HCT116 (cell line): ENCODE measurements around the gene TOMM22. TPM values are rescaled to one million over a fixed set of nuclear protein-coding genes. Genes with fewer than 3 reads are reported as not detected.

Source experiments
- ATAC-seq: fragments of 200-7000 bp; cut with Tn5 transposase; 2 replicates; pipeline ENCODE4 v1.9.1; 2020; ENCODE audit warnings: mild to moderate bottlenecking, moderate library complexity
- BruUV-seq: library from RNA; stranded (reverse); fragments of 400-500 nt; replicated peaks from 2 replicates; lab custom pipeline; 2021; lab: Mats Ljungman, UMichigan
- CTCF ChIA-PET: fragments of 300-600 bp; sonication (Branson Sonifier 250); formaldehyde crosslinking; loops from one replicate; lab custom pipeline; 2021; ENCODE audit warnings: antibody characterized with exemption; lab: Charles Lee
- POLR2A ChIA-PET: fragments of 300-600, 350-600 bp; sonication (Branson Sonifier 250); formaldehyde crosslinking; loops from one replicate; lab custom pipeline; 2021; ENCODE audit warnings: antibody characterized with exemption; lab: Charles Lee
- RAD21 ChIA-PET, 2 experiments: fragments of 300-600 bp; sonication (Branson Sonifier 250); formaldehyde crosslinking; loops; one replicate each; lab custom pipeline; 2023; ENCODE audit warnings: low total read pairs in 2 of 2; ENCODE audit not compliant: uncharacterized antibody in 2 of 2, unreplicated experiment in 2 of 2, low non-redundant PET in 1 of 2; lab: Charles Lee
- DNase-seq: peaks from one replicate; pipeline ENCODE4 v3.0.0-alpha.2; 2010; ENCODE audit warnings: low read depth, low spot score
- H2AFZ ChIP-seq: fragments of 200-600 bp; shearing (Covaris generic), sonication (generic); 2 replicates; pipeline ENCODE4 v1.6.1; 2017; ENCODE audit warnings: low read depth, mixed run types, mixed read lengths, antibody characterized with exemption, low read length; ENCODE audit not compliant: poor library complexity, severe bottlenecking
- H3K27ac ChIP-seq: 2 replicates; pipeline ENCODE4 v1.5.1; 2012; ENCODE audit warnings: low read depth, low read length
- H3K27me3 ChIP-seq: fragments of 200-600 bp; sonication (generic); 2 replicates; pipeline ENCODE4 v1.6.1; 2016; ENCODE audit warnings: mixed run types, low read length, mixed read lengths; ENCODE audit not compliant: insufficient read depth
- H3K36me3 ChIP-seq, 2 experiments: fragments of 200-500 bp in 1 of 2; fragments of 200-600 bp in 1 of 2; sonication (Bioruptor generic) in 1 of 2; sonication (generic) in 1 of 2; 2 replicates each; pipeline versions ENCODE4 v1.5.1 to v1.6.1; 2014 to 2016; ENCODE audit warnings: low read length in 2 of 2, inconsistent platforms in 1 of 2, mixed read lengths in 1 of 2, mixed run types in 1 of 2; ENCODE audit not compliant: insufficient read depth in 2 of 2, control insufficient read depth in 1 of 2
- H3K4me1 ChIP-seq, 2 experiments: fragments of 200-600 bp in 1 of 2; sonication (generic) in 1 of 2; 2 replicates each; pipeline versions ENCODE4 v1.5.1 to v1.6.1; 2012 to 2017; ENCODE audit warnings: low read length in 2 of 2, inconsistent platforms in 1 of 2, mild to moderate bottlenecking in 1 of 2, mixed read lengths in 1 of 2, mixed run types in 1 of 2, moderate library complexity in 1 of 2; ENCODE audit not compliant: insufficient read depth in 2 of 2, control insufficient read depth in 1 of 2
- H3K4me2 ChIP-seq: fragments of 200-600 bp; sonication (generic); 2 replicates; pipeline ENCODE4 v1.6.1; 2017; ENCODE audit warnings: mixed run types, low read length, mixed read lengths
- H3K4me3 ChIP-seq, 2 experiments: fragments of 200-600 bp in 1 of 2; sonication (generic) in 1 of 2; replicated peaks in 1 of 2; 2 replicates each; pipeline ENCODE4 v1.5.1; 2011 to 2016; ENCODE audit warnings: low read length in 2 of 2, control low read depth in 1 of 2, low read depth in 1 of 2, mild to moderate bottlenecking in 1 of 2, mixed read lengths in 1 of 2, mixed run types in 1 of 2
- H3K79me2 ChIP-seq: fragments of 200-600 bp; sonication (generic); 2 replicates; pipeline ENCODE4 v1.6.1; 2017; ENCODE audit warnings: mild to moderate bottlenecking, mixed run types, low read length, moderate library complexity, mixed read lengths; ENCODE audit not compliant: insufficient read depth
- H3K9ac ChIP-seq: fragments of 200-600 bp; sonication (generic); 2 replicates; pipeline ENCODE4 v1.6.1; 2016; ENCODE audit warnings: low read length, mixed read lengths
- H3K9me2 ChIP-seq: fragments of 200-600 bp; sonication (generic), shearing (Covaris generic); 2 replicates; pipeline ENCODE4 v1.6.1; 2017; ENCODE audit warnings: mixed run types, mild to moderate bottlenecking, moderate library complexity; ENCODE audit not compliant: insufficient read depth
- H3K9me3 ChIP-seq, 2 experiments: fragments of 200-500 bp in 1 of 2; fragments of 200-600 bp in 1 of 2; sonication (Bioruptor generic) in 1 of 2; sonication (generic) in 1 of 2; 2 replicates each; pipeline ENCODE4 v1.6.1; 2014 to 2017; ENCODE audit warnings: low read length in 2 of 2, mixed read lengths in 2 of 2, inconsistent platforms in 1 of 2, low read depth in 1 of 2, mild to moderate bottlenecking in 1 of 2, mixed run types in 1 of 2, moderate library complexity in 1 of 2; ENCODE audit not compliant: control insufficient read depth in 1 of 2, insufficient read depth in 1 of 2
- H4K20me1 ChIP-seq: fragments of 200-600 bp; sonication (generic), shearing (Covaris generic); 2 replicates; pipeline ENCODE4 v1.6.1; 2017; ENCODE audit warnings: mixed run types, mild to moderate bottlenecking, moderate library complexity; ENCODE audit not compliant: insufficient read depth
- ATF3 ChIP-seq: IDR thresholded peaks from 2 replicates; pipeline ENCODE4 v1.6.1; 2012
- CBX3 ChIP-seq: IDR thresholded peaks from 2 replicates; pipeline ENCODE4 v1.6.1; 2012; ENCODE audit warnings: low read depth
- EGR1 ChIP-seq: IDR thresholded peaks from 2 replicates; pipeline ENCODE4 v1.6.1; 2012; ENCODE audit warnings: low read depth
- EZH2 ChIP-seq: fragments of 200-600 bp; sonication (generic); IDR thresholded peaks from 2 replicates; pipeline ENCODE4 v1.6.1; 2017; ENCODE audit warnings: antibody characterized with exemption, mixed run types
- POLR2AphosphoS5 ChIP-seq: IDR thresholded peaks from 2 replicates; pipeline ENCODE4 v1.6.1; 2011; ENCODE audit warnings: mild to moderate bottlenecking, low read depth, low read length, moderate library complexity
- REST ChIP-seq: IDR thresholded peaks from 2 replicates; pipeline ENCODE4 v1.6.1; 2012; ENCODE audit warnings: low read depth
- SRF ChIP-seq: IDR thresholded peaks from 2 replicates; pipeline ENCODE4 v1.6.1; 2012; ENCODE audit warnings: low read depth
- YY1 ChIP-seq: IDR thresholded peaks from 2 replicates; pipeline ENCODE4 v1.6.1; 2011; ENCODE audit warnings: low read length, low read depth, moderate library complexity, mild to moderate bottlenecking; ENCODE audit not compliant: insufficient replicate concordance; ENCODE audit errors: extremely low read depth
- intact Hi-C: fragments of 100-400 bp; cut with micrococcal nuclease; formaldehyde crosslinking; loops from 2 replicates; pipeline ENCODE4 v1.10.0; 2022
- total RNA-seq: library from RNA; stranded (reverse); gene quantifications from one replicate; pipeline ENCODE4 v1.2.1, GENCODE V29; 2021; ENCODE audit not compliant: unreplicated experiment

TOMM22 gene
- total RNA-seq, 1 experiment from 2014 or later: 136 TPM

- TF ChIP-seq YY1: no peak
- no peak for TF ChIP-seq POLR2AphosphoS5
- TF ChIP-seq SRF: no peak
- no peak for TF ChIP-seq ATF3
Measured at GRCh38 chr22:38699143-38699542, 17.4 kb downstream of the TOMM22 start (continued).

GRCh38 chr22:38699784-38700183, 18.0 kb downstream of the TOMM22 start:
- TSS peak; percentile 82 for BruUV-seq
- TF ChIP-seq POLR2AphosphoS5 (peak; percentile 35; the same call in 1 of the 2 replicates), EGR1 (no peak), REST (no peak), EZH2 (no peak), CBX3 (no peak)
- Histone ChIP-seq H3K79me2 (peaks cover 58% of the 10 kb centered on the region), H3K36me3 (peaks cover 0 to 15% of the 10 kb centered on the region in 2 experiments; a peak in 2 of 4 replicates), H3K27me3 (no peaks in the 10 kb centered on the region), H3K4me2 (peak overlapping the region; percentile 95), H2AFZ (no peak overlapping the region), H3K9me3 (no peaks in the 10 kb centered on the region), H3K27ac (peak overlapping the region; percentile 88; the same call in 1 of the 2 replicates), H3K9me2 (no peaks in the 10 kb centered on the region), H3K4me3 (peak overlapping the region; percentile 74 to 90), H3K4me1 (peaks cover 37 to 75% of the 10 kb centered on the region in 2 experiments), H4K20me1 (no peaks in the 10 kb centered on the region), H3K9ac (peak overlapping the region; percentile 98)
- ChIA-PET POLR2A (interaction anchor here (0.7 to 1.7 kb wide), 3 partner anchors 16 to 641 kb away, joined by 4 to 8 read pairs (median 4); partner anchors contain the start of gene TOMM22), RAD21 (no interaction called here), CTCF (no interaction called here)
- intact Hi-C loops: no loop called here
- DNase-seq (no peak), ATAC-seq (no peak)
